K562 (cell line): ENCODE data around the gene SLC35F2. TPM values are rescaled to one million over a fixed set of nuclear protein-coding genes. Genes with fewer than 3 reads are reported as not detected.

Source experiments
- CTCFL ChIP-seq: IDR thresholded peaks from 2 replicates; pipeline ENCODE4 v1.6.1; 2011; ENCODE audit warnings: borderline replicate concordance, low read depth, mild to moderate bottlenecking, moderate library complexity, low read length; ENCODE audit not compliant: insufficient read depth, poor library complexity, severe bottlenecking
- EGR1 ChIP-seq: fragments of 450-650 bp; conservative IDR thresholded peaks from 2 replicates; pipeline ENCODE4 v1.6.1; 2017; ENCODE audit warnings: mild to moderate bottlenecking
- FOXP1 ChIP-seq: sonication (generic); formaldehyde crosslinking; IDR thresholded peaks from 2 replicates; pipeline ENCODE4 v1.8.0; 2022; ENCODE audit warnings: mild to moderate bottlenecking, missing genetic modification reagents
- GABPB1 ChIP-seq: sonication (generic); formaldehyde crosslinking; IDR thresholded peaks from 2 replicates; pipeline ENCODE4 v1.8.0; 2022; ENCODE audit warnings: mild to moderate bottlenecking, missing genetic modification reagents
- IFI16 ChIP-seq: fragments of 250-450 bp; sonication (Bioruptor Pico); IDR thresholded peaks from 2 replicates; pipeline ENCODE4 v2.1.2; 2022; ENCODE audit warnings: mild to moderate bottlenecking, inconsistent platforms
- MECOM ChIP-seq: fragments of 250-450 bp; sonication (Bioruptor Pico); IDR thresholded peaks from 2 replicates; pipeline ENCODE4 v1.8.0; 2022; ENCODE audit warnings: inconsistent platforms
- MEIS2 ChIP-seq: fragments of 450-650 bp; IDR thresholded peaks from 2 replicates; pipeline ENCODE4 v1.6.1; 2014; ENCODE audit warnings: mild to moderate bottlenecking; ENCODE audit not compliant: partially characterized antibody
- NFATC3 ChIP-seq: fragments of 450-650 bp; IDR thresholded peaks from 2 replicates; pipeline ENCODE4 v1.6.1; 2017; ENCODE audit warnings: mild to moderate bottlenecking
- NFE2L1 ChIP-seq: fragments of 450-650 bp; IDR thresholded peaks from 2 replicates; pipeline ENCODE4 v1.6.1; 2016; ENCODE audit warnings: missing genetic modification characterization, low read depth, mild to moderate bottlenecking, missing compliant biosample characterization, moderate library complexity, borderline replicate concordance
- POLR2G ChIP-seq: fragments of 200-400 bp; formaldehyde crosslinking; IDR thresholded peaks from 2 replicates; pipeline ENCODE4 v1.6.1; 2017; ENCODE audit warnings: low read depth, mild to moderate bottlenecking, antibody characterized with exemption, low read length, moderate library complexity
- RNF2 ChIP-seq: sonication (generic); IDR thresholded peaks from 2 replicates; pipeline ENCODE4 v1.6.1; 2016
- SETDB1 ChIP-seq: IDR thresholded peaks from one replicate; pipeline ENCODE4 v1.6.1; 2012; ENCODE audit warnings: low read length, control low read depth, inconsistent platforms
- SRSF3 ChIP-seq: fragments of 200-400 bp; formaldehyde crosslinking; IDR thresholded peaks from 2 replicates; pipeline ENCODE4 v1.6.1; 2016; ENCODE audit warnings: mild to moderate bottlenecking, low read length, moderate library complexity; ENCODE audit not compliant: insufficient read depth
- STAT5B ChIP-seq: fragments of 250-450 bp; sonication (Bioruptor Pico); IDR thresholded peaks from 2 replicates; pipeline ENCODE4 v1.8.0; 2021; ENCODE audit warnings: mild to moderate bottlenecking, inconsistent platforms
- TCFL5 ChIP-seq: fragments of 250-450 bp; sonication (Bioruptor Pico); conservative IDR thresholded peaks from 2 replicates; pipeline ENCODE4 v1.6.1; 2021; ENCODE audit warnings: mild to moderate bottlenecking, moderate library complexity, matching md5 sums
- TEAD2 ChIP-seq: fragments of 450-650 bp; IDR thresholded peaks from 2 replicates; pipeline ENCODE4 v1.6.1; 2016; ENCODE audit warnings: missing genetic modification characterization, control low read depth, missing compliant biosample characterization
- TRIM24 ChIP-seq, 2 experiments: fragments of 450-650 bp; IDR thresholded peaks; 2 replicates each; pipeline ENCODE4 v1.6.1; 2016
- ZBTB12 ChIP-seq: fragments of 250-450 bp; sonication (Bioruptor Pico); IDR thresholded peaks from 2 replicates; pipeline ENCODE4 v1.4.0; 2020
- ZFP36 ChIP-seq: fragments of 150-350 bp; IDR thresholded peaks from 2 replicates; pipeline ENCODE4 v1.6.1; 2018; ENCODE audit warnings: low read length, low read depth; ENCODE audit not compliant: partially characterized antibody
- ZNF282 ChIP-seq: sonication (generic); formaldehyde crosslinking; IDR thresholded peaks from 2 replicates; pipeline ENCODE4 v1.8.1; 2023; ENCODE audit warnings: missing genetic modification reagents
- ZNF41 ChIP-seq: fragments of 250-450 bp; sonication (Bioruptor Pico); conservative IDR thresholded peaks from 2 replicates; pipeline ENCODE4 v1.4.0; 2020; ENCODE audit warnings: mild to moderate bottlenecking
- polyA plus RNA-seq, 8 experiments: library from polyadenylated mRNA; depleted of rRNA in 4 of 8; stranded (reverse) in 5 of 8; unstranded in 3 of 8; fragments of >200 nt; fragmentation: Nextera tagmentation in 2 of 8; fragmentation: Illumina TruSeq in 1 of 8; extraction: Ambion mirVana in 2 of 8; extraction: Trizol in 1 of 8; gene quantifications; 2 replicates each; pipeline versions ENCODE4 v1.2.1 to v1.2.3, GENCODE V29; 2011 to 2014; ENCODE audit warnings: inconsistent platforms in 1 of 8, missing spikeins in 1 of 8
- total RNA-seq, 7 experiments: library from RNA; depleted of rRNA in 6 of 7; stranded (reverse); fragments of >200 nt in 6 of 7; fragmentation: Illumina TruSeq in 2 of 7; extraction: Trizol in 2 of 7; gene quantifications; 2 replicates each; pipeline versions ENCODE4 v1.2.1 to v1.2.3, GENCODE V29; 2011 to 2021; ENCODE audit warnings: low replicate concordance in 1 of 7
- TF ChIP-seq, protein P1 (sequence below): fragments of 450-650 bp; IDR thresholded peaks from 2 replicates; pipeline ENCODE4 v1.6.1; 2017; ENCODE audit warnings: antibody characterized with exemption, mild to moderate bottlenecking

The SLC35F2 gene
- total and polyA plus RNA-seq, 9 of the 15 experiments (the other 6 are each of a cell fraction or from before 2014, with no cell fraction given) = 28.6 to 63.9 (median 53.4) TPM

DNA sequence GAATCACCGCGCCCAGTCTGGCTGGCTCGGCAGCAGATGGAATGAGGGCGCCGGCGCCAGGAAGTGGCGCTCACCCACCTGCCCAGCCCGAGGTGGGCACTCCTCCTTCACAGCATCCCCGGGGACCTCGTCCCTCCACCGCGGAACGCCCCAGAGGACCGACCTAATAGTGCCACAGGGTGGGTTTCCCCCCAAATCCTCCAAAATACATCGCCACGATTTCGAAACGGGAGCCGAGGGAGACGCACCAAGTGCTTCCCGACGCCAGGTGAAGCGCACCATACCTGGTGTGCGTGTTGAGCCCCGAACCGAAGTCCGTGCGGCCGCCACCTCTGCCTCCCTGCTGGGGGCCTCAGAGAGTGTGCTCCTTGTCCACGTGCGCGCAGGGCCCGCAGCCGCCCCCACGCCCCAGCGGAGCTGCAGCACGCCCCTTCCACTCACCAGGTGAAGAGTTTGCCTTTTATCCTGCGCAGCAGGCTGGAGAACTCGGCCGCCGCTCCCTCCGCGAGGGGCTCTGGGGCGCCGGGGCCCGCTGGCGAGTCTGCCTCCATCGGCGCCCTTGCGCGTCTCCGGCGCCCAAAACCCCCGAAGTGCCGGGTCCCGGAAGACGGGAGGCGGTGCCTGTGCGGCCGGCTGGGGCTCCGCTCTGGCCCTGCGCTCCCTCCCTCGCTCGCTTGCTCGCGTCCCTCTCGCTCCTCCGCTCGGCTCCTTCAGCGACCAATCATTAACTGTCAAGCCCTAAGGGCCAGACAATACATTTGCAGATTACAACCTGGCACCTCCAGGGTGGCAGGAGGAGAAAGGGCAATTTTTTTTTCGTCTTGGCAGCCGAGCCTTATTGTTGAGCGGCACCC is at the start of gene SLC35F2 (continued):
- peak; percentile 60 for TF ChIP-seq CTCFL
- no peak for TF ChIP-seq IFI16 (CRISPR knock-in tag)
- no peak for TF ChIP-seq TCFL5 (CRISPR knock-in tag)
- TF ChIP-seq GABPB1 (CRISPR knock-in tag) = peak; percentile 69
- no peak for TF ChIP-seq ZBTB12 (CRISPR knock-in tag)
- TF ChIP-seq SRSF3 = no peak
- no peak for TF ChIP-seq NFATC3
- no peak for TF ChIP-seq ZFP36
- TF ChIP-seq, protein P1, sequence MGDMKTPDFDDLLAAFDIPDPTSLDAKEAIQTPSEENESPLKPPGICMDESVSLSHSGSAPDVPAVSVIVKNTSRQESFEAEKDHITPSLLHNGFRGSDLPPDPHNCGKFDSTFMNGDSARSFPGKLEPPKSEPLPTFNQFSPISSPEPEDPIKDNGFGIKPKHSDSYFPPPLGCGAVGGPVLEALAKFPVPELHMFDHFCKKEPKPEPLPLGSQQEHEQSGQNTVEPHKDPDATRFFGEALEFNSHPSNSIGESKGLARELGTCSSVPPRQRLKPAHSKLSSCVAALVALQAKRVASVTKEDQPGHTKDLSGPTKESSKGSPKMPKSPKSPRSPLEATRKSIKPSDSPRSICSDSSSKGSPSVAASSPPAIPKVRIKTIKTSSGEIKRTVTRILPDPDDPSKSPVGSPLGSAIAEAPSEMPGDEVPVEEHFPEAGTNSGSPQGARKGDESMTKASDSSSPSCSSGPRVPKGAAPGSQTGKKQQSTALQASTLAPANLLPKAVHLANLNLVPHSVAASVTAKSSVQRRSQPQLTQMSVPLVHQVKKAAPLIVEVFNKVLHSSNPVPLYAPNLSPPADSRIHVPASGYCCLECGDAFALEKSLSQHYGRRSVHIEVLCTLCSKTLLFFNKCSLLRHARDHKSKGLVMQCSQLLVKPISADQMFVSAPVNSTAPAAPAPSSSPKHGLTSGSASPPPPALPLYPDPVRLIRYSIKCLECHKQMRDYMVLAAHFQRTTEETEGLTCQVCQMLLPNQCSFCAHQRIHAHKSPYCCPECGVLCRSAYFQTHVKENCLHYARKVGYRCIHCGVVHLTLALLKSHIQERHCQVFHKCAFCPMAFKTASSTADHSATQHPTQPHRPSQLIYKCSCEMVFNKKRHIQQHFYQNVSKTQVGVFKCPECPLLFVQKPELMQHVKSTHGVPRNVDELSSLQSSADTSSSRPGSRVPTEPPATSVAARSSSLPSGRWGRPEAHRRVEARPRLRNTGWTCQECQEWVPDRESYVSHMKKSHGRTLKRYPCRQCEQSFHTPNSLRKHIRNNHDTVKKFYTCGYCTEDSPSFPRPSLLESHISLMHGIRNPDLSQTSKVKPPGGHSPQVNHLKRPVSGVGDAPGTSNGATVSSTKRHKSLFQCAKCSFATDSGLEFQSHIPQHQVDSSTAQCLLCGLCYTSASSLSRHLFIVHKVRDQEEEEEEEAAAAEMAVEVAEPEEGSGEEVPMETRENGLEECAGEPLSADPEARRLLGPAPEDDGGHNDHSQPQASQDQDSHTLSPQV = no peak
- peak; percentile 96 for TF ChIP-seq POLR2G
- TF ChIP-seq STAT5B = no peak
- peak; percentile 77 for TF ChIP-seq MEIS2
- no peak for TF ChIP-seq MECOM
- no peak for TF ChIP-seq ZNF282 (CRISPR knock-in tag)
- no peak for TF ChIP-seq TEAD2 (tag)
- TF ChIP-seq RNF2 = peak; percentile 44; the same call in 1 of the 2 replicates
- peak; percentile 41; the same call in 1 of the 2 replicates for TF ChIP-seq FOXP1 (CRISPR knock-in tag)
- TF ChIP-seq SETDB1 = no peak
- no peak for TF ChIP-seq ZNF41 (CRISPR knock-in tag)
- TF ChIP-seq EGR1 = peak; percentile 76
- no peak for TF ChIP-seq TRIM24 (IDR thresholded peaks at IDR 0.05)
- no peak for TF ChIP-seq NFE2L1 (tag)
